Thyroid gland (tissue), 4 donors: Measurements from ENCODE around the gene VOPP1. TPM values are rescaled to one million over a fixed set of nuclear protein-coding genes. Genes with fewer than 3 reads are reported as not detected.

ENCODE experiments used
- DNase-seq, 2 donors: peaks; one replicate each; pipeline ENCODE4 v3.0.0-alpha.2; 2019
- H3K27ac ChIP-seq, 3 donors: fragments of 200-600 bp; sonication (generic); 1 replicate in 2 of 3; 2 replicates in 1 of 3; pipeline ENCODE4 v1.5.1; 2016 to 2019; ENCODE audit warnings: mild to moderate bottlenecking in 1 of 3, moderate library complexity in 1 of 3
- H3K27me3 ChIP-seq: fragments of 200-600 bp; sonication (generic); one replicate; pipeline ENCODE4 v1.5.1; 2019
- H3K36me3 ChIP-seq, 2 donors: fragments of 200-600 bp; sonication (generic); one replicate each; pipeline ENCODE4 v1.5.1; 2016 to 2019
- H3K4me1 ChIP-seq, 2 donors: fragments of 200-600 bp; sonication (generic); one replicate each; pipeline ENCODE4 v1.5.1; 2017 to 2019
- H3K4me3 ChIP-seq, 3 donors: fragments of 200-600 bp; sonication (generic); replicated peaks in 1 of 3; 1 replicate in 2 of 3; 2 replicates in 1 of 3; pipeline ENCODE4 v1.5.1; 2016; ENCODE audit warnings: mild to moderate bottlenecking in 1 of 3
- H3K9me3 ChIP-seq: fragments of 200-600 bp; sonication (generic); one replicate; pipeline ENCODE4 v1.5.1; 2017
- CTCF ChIP-seq, 6 experiments: fragments of 200-600 bp in 3 of 6; fragments of 450-650 bp in 3 of 6; sonication (generic) in 3 of 6; IDR thresholded peaks; one replicate each; pipeline ENCODE4 v1.5.1; 2016 to 2019; ENCODE audit warnings: antibody characterized with exemption in 6 of 6, mild to moderate bottlenecking in 2 of 6, inconsistent platforms in 1 of 6, moderate library complexity in 1 of 6
- POLR2A ChIP-seq, 2 donors: fragments of 450-650 bp; IDR thresholded peaks; one replicate each; pipeline ENCODE4 v1.6.1; 2017; ENCODE audit warnings: antibody characterized with exemption in 2 of 2, mild to moderate bottlenecking in 2 of 2, moderate library complexity in 1 of 2
- WGBS, 2 donors: methylation state at CpG; one replicate each; pipeline ENCODE4 v1.1.5; 2017; 5-methylcytosine and 5-hydroxymethylcytosine counted together
- intact Hi-C: fragments of 100-400 bp; cut with DNase I; formaldehyde crosslinking; loops from one replicate; pipeline ENCODE4 v1.15.1; 2023
- total RNA-seq, 4 donors: library from RNA; depleted of rRNA; stranded (reverse); fragments of >200 nt; gene quantifications; one replicate each; pipeline ENCODE4 v1.2.3, GENCODE V29; 2016

Gene VOPP1
- total RNA-seq, 4 donors from 2014 or later: 42.6 to 58.0 (median 46.2) TPM

- H3K4me3 ChIP-seq: no peak overlapping the region
- no peak for DNase-seq
- WGBS, 2 donors: 68 to 73% methylated on average over 1 of the region's 1 CpG
Measured at GRCh38 chr7:55509322-55509721, 63.0 kb downstream of the VOPP1 start.

GRCh38 chr7:55508221-55509011 is 63.9 kb downstream of the VOPP1 start:
- H3K4me1 ChIP-seq: no peaks in the 10 kb centered on the region
- H3K36me3 ChIP-seq: no peaks in the 10 kb centered on the region
- 85 to 90% methylated on average over 5 of the region's 5 CpGs for WGBS, 2 donors
- no peak overlapping the region for H3K4me3 ChIP-seq
- no peaks in the 10 kb centered on the region for H3K9me3 ChIP-seq
- no peak overlapping the region for H3K27ac ChIP-seq
- intact Hi-C loops: no loop called here
- no peak for TF ChIP-seq CTCF (IDR thresholded peaks at IDR 0.05)
- no peak for TF ChIP-seq POLR2A (IDR thresholded peaks at IDR 0.05)
- DNase-seq: no peak
- no peaks in the 10 kb centered on the region for H3K27me3 ChIP-seq

More at GRCh38 chr7:55509322-55509721, 63.0 kb downstream of the VOPP1 start:
- TF ChIP-seq POLR2A (IDR thresholded peaks at IDR 0.05) (no peak), CTCF (IDR thresholded peaks at IDR 0.05) (no peak)
- Histone ChIP-seq H3K9me3 (no peaks in the 10 kb centered on the region), H3K36me3 (no peaks in the 10 kb centered on the region), H3K27ac (no peak overlapping the region), H3K4me1 (no peaks in the 10 kb centered on the region), H3K27me3 (no peaks in the 10 kb centered on the region)
- intact Hi-C loops: no loop called here

GRCh38 chr7:55507743-55508142 is 64.6 kb downstream of the VOPP1 start:
- Histone ChIP-seq H3K4me1 (no peaks in the 10 kb centered on the region), H3K4me3 (no peak overlapping the region), H3K9me3 (no peaks in the 10 kb centered on the region), H3K36me3 (no peaks in the 10 kb centered on the region), H3K27ac (no peak overlapping the region), H3K27me3 (no peaks in the 10 kb centered on the region)
- TF ChIP-seq POLR2A (IDR thresholded peaks at IDR 0.05) (no peak), CTCF (IDR thresholded peaks at IDR 0.05) (no peak)
- intact Hi-C loops: no loop called here
- WGBS, 2 donors: 88 to 95% methylated on average over 5 of the region's 5 CpGs
- no peak for DNase-seq

- no peak overlapping the region for H3K4me3 ChIP-seq
- WGBS, 2 donors: 87 to 90% methylated on average over 10 of the region's 10 CpGs
- H3K27ac ChIP-seq: no peak overlapping the region
- intact Hi-C loops: no loop called here
- no peaks in the 10 kb centered on the region for H3K27me3 ChIP-seq
- no peaks in the 10 kb centered on the region for H3K36me3 ChIP-seq
- H3K9me3 ChIP-seq: no peaks in the 10 kb centered on the region
- TF ChIP-seq CTCF (IDR thresholded peaks at IDR 0.05) (no peak), POLR2A (IDR thresholded peaks at IDR 0.05) (no peak)
- H3K4me1 ChIP-seq: no peaks in the 10 kb centered on the region
- no peak for DNase-seq
Measured at GRCh38 chr7:55504967-55505658, 67.2 kb downstream of the VOPP1 start.
